Upper lobe of right lung (tissue), 1 donor: Measurements from ENCODE around the gene DIDO1. TPM values are rescaled to one million over a fixed set of nuclear protein-coding genes. Genes with fewer than 3 reads are reported as not detected.
"Not testable (repeated sequence)": the region's sequence is repeated elsewhere in the genome, so short reads cannot be mapped to it uniquely, and the experiment has no call there.

Experiments used
- ATAC-seq: fragments of 200-7000 bp; cut with Tn5 transposase; one replicate; pipeline ENCODE4 v1.9.1; 2020; ENCODE audit warnings: mild to moderate bottlenecking, moderate library complexity
- DNase-seq: peaks from one replicate; pipeline ENCODE4 v3.0.0-alpha.2; 2020
- H3K27ac ChIP-seq: fragments of 200-600 bp; one replicate; pipeline ENCODE4 v1.8.0; 2022
- H3K27me3 ChIP-seq: fragments of 200-600 bp; one replicate; pipeline ENCODE4 v1.8.0; 2022; ENCODE audit warnings: mild to moderate bottlenecking
- H3K36me3 ChIP-seq: fragments of 200-600 bp; one replicate; pipeline ENCODE4 v1.8.0; 2022
- H3K4me1 ChIP-seq: fragments of 200-600 bp; one replicate; pipeline ENCODE4 v1.8.0; 2022
- H3K4me3 ChIP-seq: fragments of 200-600 bp; one replicate; pipeline ENCODE4 v1.8.0; 2022; ENCODE audit warnings: mild to moderate bottlenecking
- H3K9me3 ChIP-seq: fragments of 200-600 bp; one replicate; pipeline ENCODE4 v1.8.0; 2022
- intact Hi-C: fragments of 100-400 bp; cut with DNase I; formaldehyde crosslinking; loops from one replicate; pipeline ENCODE4 v1.11.0; 2022
- total RNA-seq: library from RNA; stranded (reverse); fragmentation: NEBNext Ultra II Directional; extraction: Animal tissue kit (Norgen Biotek cat#: 25700); gene quantifications from one replicate; pipeline ENCODE4 v1.2.1, GENCODE V29; 2021
- TF ChIP-seq, protein P1 (sequence below): fragments of 200-600 bp; IDR thresholded peaks from one replicate; pipeline ENCODE4 v1.8.0; 2022; ENCODE audit warnings: antibody characterized with exemption
- donor health status: DM: no; HTN: yes; CAD: no; lungs with severe emphysema.

The DIDO1 gene
- total RNA-seq, 1 donor from 2014 or later: 55.5 TPM

DNA sequence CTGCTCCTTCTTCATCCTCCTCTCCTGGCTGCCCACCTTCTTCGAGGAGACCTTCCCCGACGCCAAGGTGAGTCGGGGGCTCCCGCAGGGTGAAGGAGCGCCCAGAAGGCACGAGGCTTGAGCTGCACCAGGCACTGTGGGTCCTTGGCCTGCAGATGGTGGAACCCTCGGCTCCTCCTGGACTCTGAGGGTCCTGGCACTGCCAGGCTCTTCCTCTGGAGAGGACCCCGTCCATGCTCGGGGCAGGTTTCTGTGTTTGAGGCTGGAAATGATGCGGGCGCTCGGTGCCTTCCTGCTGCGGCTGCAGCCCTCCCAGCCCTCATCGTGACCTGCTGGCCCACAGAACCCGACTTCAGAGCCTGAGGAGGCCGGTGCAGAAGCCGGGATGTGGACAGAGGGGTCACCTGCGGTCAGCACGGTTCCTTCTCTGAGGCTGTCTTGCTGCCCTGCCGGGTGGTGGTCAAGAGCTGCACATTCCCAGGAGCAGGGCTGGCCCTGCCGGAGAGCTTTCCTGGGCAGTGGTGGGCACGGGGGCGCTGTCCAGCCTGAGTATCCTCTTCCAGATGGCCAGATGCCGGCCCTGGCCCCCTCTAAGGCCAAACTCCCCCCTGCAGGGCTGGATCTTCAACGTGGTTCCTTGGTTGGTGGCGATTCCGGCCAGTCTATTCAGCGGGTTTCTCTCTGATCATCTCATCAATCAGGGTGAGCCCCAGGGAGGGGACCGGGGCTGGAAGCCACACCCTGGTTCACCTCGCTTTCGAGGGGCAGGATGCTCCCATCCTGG is 37.5 kb upstream of the DIDO1 start:
- DNase-seq (no peak), ATAC-seq (no peak)
- Histone ChIP-seq H3K4me3 (no peak overlapping the region), H3K9me3 (no peaks in the 10 kb centered on the region), H3K36me3 (no peaks in the 10 kb centered on the region), H3K27me3 (no peaks in the 10 kb centered on the region), H3K27ac (no peak overlapping the region), H3K4me1 (no peaks in the 10 kb centered on the region)
- TF ChIP-seq, protein P1, sequence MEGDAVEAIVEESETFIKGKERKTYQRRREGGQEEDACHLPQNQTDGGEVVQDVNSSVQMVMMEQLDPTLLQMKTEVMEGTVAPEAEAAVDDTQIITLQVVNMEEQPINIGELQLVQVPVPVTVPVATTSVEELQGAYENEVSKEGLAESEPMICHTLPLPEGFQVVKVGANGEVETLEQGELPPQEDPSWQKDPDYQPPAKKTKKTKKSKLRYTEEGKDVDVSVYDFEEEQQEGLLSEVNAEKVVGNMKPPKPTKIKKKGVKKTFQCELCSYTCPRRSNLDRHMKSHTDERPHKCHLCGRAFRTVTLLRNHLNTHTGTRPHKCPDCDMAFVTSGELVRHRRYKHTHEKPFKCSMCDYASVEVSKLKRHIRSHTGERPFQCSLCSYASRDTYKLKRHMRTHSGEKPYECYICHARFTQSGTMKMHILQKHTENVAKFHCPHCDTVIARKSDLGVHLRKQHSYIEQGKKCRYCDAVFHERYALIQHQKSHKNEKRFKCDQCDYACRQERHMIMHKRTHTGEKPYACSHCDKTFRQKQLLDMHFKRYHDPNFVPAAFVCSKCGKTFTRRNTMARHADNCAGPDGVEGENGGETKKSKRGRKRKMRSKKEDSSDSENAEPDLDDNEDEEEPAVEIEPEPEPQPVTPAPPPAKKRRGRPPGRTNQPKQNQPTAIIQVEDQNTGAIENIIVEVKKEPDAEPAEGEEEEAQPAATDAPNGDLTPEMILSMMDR: no peak
- intact Hi-C loops: no loop called here

DNA sequence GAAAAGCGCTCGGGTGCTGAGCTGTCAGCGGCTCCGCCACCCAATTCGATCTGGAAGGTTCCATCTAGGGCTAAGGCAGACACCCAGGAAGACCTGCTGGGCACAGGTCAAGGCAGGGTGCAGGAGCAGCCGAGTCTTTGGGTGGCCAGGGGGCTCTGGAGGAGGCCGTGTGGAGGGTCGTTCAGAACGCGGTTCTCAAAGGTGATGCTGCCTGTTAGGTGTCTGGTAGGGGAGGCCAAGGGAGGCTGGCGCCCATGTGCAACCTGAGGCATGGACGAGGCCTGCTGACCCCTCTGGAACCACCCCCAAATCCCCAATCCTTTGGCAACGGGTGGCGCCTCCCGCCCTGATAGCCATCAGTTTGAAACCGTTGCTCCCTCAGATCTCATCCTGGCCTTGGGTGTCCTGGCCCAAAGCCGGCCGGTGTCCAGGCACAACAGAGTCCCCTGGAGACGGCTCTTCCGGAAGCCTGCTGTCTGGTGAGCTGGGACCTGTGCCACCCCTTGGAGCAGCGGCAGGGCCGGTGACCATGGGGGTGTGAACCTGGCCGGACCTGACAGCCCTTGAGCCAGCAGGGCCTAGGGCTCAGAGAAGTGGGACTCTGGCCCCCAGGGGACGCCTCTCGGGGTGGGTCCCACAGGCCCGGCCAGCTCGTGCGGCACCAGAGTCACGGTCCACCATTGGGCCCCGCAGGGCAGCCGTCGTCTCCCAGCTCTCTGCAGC is 36.7 kb upstream of the DIDO1 start:
- DNase-seq: no peak
- intact Hi-C loops: no loop called here
- H3K4me3 ChIP-seq: no peak overlapping the region

DNA sequence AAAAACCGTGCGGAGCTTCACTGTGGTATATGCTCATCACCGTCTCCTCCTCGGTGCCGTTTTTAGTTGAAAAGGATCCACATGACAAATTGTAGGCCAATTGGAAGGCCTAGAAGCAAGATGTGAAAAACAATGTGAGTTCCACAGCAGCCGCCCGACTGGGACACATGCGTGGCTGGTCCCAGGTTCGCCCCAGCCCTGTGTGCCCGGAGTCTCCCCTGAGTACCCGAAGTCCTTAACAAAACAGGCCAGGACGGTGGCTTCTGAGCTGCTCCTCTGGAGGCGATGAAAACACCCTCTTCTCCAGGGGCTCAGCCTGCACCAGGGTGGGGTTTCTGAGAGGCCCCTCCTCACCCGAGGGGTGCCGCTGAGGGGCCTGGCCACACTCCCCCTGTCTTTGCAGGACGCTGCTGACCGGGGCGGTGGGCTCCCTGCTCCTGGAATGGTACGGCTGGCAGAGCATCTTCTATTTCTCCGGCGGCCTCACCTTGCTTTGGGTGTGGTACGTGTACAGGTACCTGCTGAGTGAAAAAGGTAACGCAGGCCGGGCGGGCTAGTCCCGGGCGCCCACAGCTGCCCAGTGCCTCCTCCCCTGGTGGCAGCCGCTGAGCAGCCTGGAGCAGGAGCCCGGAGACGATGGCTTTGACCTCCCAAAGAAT is 36.0 kb upstream of the DIDO1 start:
- no peak for DNase-seq
- Histone ChIP-seq H3K4me3 (no peak overlapping the region), H3K36me3 (no peaks in the 10 kb centered on the region), H3K27ac (no peak overlapping the region), H3K9me3 (no peaks in the 10 kb centered on the region), H3K27me3 (no peaks in the 10 kb centered on the region), H3K4me1 (no peaks in the 10 kb centered on the region)
- intact Hi-C loops: no loop called here
- TF ChIP-seq, protein P1: no peak
- ATAC-seq: no peak

More for the DNA sequence above, 36.7 kb upstream of the DIDO1 start:
- Histone ChIP-seq H3K4me1 (no peaks in the 10 kb centered on the region), H3K9me3 (no peaks in the 10 kb centered on the region), H3K27me3 (no peaks in the 10 kb centered on the region), H3K27ac (no peak overlapping the region), H3K36me3 (no peaks in the 10 kb centered on the region)
- no peak for ATAC-seq
- TF ChIP-seq, protein P1: no peak

DNA sequence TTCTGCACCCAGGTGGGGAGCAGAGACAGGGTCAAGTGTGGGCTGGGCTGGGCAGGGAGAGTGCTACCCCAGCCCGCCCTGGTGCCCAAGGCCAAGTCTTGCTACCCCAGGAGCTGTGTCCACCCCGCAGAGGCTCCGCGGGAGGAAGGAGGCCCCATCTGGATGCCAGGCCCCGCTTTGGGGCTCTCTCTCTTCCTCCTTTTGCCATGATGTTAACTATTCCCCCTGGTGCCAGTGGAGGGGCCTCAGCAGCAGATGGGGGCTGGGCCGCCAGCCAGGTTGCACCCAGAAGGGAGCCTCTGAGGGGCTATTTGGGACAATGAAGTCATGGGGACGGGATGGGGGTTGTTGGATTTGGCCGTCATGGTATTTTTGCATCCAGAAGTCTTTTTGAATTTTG is 35.5 kb upstream of the DIDO1 start:
- intact Hi-C loops: no loop called here
- TF ChIP-seq, protein P1: no peak
- Histone ChIP-seq H3K4me3 (no peak overlapping the region), H3K27ac (no peak overlapping the region), H3K9me3 (no peaks in the 10 kb centered on the region), H3K4me1 (no peaks in the 10 kb centered on the region), H3K27me3 (no peaks in the 10 kb centered on the region), H3K36me3 (no peaks in the 10 kb centered on the region)
- ATAC-seq (no peak), DNase-seq (no peak)

DNA sequence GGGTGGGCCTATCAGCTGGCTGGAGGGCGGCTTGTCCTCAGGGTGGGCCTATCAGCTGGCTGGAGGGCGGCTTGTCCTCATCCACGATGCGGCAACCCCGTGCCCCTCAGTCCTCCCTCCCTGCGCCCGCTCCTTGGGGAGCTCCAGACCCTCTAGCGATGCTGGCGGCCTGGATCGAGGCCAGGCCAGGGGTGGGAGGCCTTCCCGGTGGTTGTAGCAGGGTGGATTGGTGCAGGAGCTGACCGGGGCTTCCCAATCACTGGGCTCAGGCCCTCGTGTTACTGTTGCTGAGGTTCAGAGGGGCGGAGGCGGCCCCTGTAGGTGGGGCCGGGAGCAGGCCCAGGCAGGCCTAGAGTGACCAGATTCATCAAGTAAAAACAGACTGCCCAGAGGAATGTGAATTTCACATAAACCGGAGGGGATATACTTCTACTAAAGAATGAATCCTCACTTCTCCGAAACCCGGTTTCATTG is 35.0 kb upstream of the DIDO1 start:
- H3K4me1 ChIP-seq: no peaks in the 10 kb centered on the region
- no peaks in the 10 kb centered on the region for H3K9me3 ChIP-seq
- intact Hi-C loops: no loop called here
- H3K27ac ChIP-seq: no peak overlapping the region
- ATAC-seq (no peak), DNase-seq (no peak)
- H3K27me3 ChIP-seq: no peaks in the 10 kb centered on the region
- H3K4me3 ChIP-seq: no peak overlapping the region
- TF ChIP-seq, protein P1: no peak
- H3K36me3 ChIP-seq: no peaks in the 10 kb centered on the region

DNA sequence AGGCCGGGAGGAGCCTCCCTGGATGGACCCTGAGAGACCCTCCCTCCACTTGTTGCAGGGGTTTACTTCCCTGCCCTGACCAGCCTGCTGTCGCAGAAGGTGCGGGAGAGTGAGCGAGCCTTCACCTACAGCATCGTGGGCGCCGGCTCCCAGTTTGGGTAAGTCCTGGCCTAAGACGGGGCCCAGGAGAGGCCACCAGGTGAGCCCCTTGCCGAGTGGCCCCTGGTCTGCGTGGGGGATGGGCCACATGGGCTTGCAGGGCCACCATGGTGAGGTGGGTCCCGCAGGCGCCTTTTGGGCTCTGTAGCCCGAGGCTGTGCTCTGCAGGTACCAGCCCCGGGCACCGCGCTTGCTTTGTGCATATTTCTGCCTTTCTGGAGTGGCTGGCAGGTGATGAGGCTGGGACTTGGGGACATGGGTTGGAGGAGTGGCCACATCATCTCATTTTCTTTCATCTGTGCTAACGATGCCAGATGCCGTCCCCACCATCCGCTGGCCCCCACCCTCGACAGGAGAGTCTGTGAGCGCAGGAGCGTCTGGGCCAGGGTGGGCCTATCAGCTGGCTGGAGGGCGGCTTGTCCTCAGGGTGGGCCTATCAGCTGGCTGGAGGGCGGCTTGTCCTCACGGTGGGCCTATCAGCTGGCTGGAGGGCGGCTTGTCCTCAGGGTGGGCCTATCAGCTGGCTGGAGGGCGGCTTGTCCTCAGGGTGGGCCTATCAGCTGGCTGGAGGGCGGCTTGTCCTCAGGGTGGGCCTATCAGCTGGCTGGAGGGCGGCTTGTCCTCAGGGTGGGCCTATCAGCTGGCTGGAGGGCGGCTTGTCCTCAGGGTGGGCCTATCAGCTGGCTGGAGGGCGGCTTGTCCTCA is 34.4 kb upstream of the DIDO1 start:
- H3K4me1 ChIP-seq, intact Hi-C loops, H3K27ac ChIP-seq, ATAC-seq, H3K36me3 ChIP-seq, H3K4me3 ChIP-seq, DNase-seq, H3K27me3 ChIP-seq, H3K9me3 ChIP-seq: not testable (repeated sequence)
